Activated CD8-positive, alpha-beta T cell treated with anti-CD3 and anti-CD28 coated beads for 36 hours (primary cell): ENCODE data around the gene SRRM2. TPM values are rescaled to one million over a fixed set of nuclear protein-coding genes. Genes with fewer than 3 reads are reported as not detected.

Experiments used
- ATAC-seq: fragments of 200-7000 bp; cut with Tn5 transposase; one replicate; pipeline ENCODE4 v1.10.0; 2021; ENCODE audit warnings: mild to moderate bottlenecking, moderate library complexity
- CTCF ChIA-PET: fragments of 350-600 bp; sonication (Branson Sonifier 250); formaldehyde crosslinking; loops from one replicate; lab custom pipeline; 2021; ENCODE audit warnings: antibody characterized with exemption; lab: Charles Lee
- POLR2A ChIA-PET: fragments of 350-600 bp; sonication (Branson Sonifier 250); formaldehyde crosslinking; loops from one replicate; lab custom pipeline; 2021; ENCODE audit warnings: antibody characterized with exemption; lab: Charles Lee
- DNase-seq: peaks from one replicate; pipeline ENCODE4 v3.0.0-alpha.2; 2020
- H3K27ac Mint-ChIP-seq: one replicate; pipeline ENCODE4 v1.8.0; 2021; ENCODE audit warnings: mild to moderate bottlenecking, mixed read lengths
- H3K27me3 Mint-ChIP-seq: one replicate; pipeline ENCODE4 v1.8.0; 2021; ENCODE audit warnings: mixed read lengths
- H3K36me3 Mint-ChIP-seq: one replicate; pipeline ENCODE4 v1.8.0; 2021; ENCODE audit warnings: low read depth, mixed read lengths
- H3K4me1 Mint-ChIP-seq: one replicate; pipeline ENCODE4 v1.8.0; 2021; ENCODE audit warnings: low read depth, mixed read lengths
- H3K4me3 Mint-ChIP-seq: one replicate; pipeline ENCODE4 v1.8.0; 2021; ENCODE audit warnings: mild to moderate bottlenecking, moderate library complexity, mixed read lengths
- H3K9me3 Mint-ChIP-seq: one replicate; pipeline ENCODE4 v1.8.0; 2021; ENCODE audit warnings: mixed read lengths
- intact Hi-C: fragments of 100-400 bp; cut with micrococcal nuclease; formaldehyde crosslinking; loops from one replicate; pipeline ENCODE4 v1.10.0; 2022
- total RNA-seq, 2 experiments: library from RNA; stranded (reverse); gene quantifications; one replicate each; pipeline ENCODE4 v1.2.3, GENCODE V29; 2021
- TF ChIP-seq, protein P1 (sequence below): fragments of 200-600 bp; IDR thresholded peaks from one replicate; pipeline ENCODE4 v1.8.0; 2022; ENCODE audit warnings: antibody characterized with exemption, mild to moderate bottlenecking

SRRM2 gene
- total RNA-seq, 2 experiments from 2014 or later: 518 to 561 TPM

DNA sequence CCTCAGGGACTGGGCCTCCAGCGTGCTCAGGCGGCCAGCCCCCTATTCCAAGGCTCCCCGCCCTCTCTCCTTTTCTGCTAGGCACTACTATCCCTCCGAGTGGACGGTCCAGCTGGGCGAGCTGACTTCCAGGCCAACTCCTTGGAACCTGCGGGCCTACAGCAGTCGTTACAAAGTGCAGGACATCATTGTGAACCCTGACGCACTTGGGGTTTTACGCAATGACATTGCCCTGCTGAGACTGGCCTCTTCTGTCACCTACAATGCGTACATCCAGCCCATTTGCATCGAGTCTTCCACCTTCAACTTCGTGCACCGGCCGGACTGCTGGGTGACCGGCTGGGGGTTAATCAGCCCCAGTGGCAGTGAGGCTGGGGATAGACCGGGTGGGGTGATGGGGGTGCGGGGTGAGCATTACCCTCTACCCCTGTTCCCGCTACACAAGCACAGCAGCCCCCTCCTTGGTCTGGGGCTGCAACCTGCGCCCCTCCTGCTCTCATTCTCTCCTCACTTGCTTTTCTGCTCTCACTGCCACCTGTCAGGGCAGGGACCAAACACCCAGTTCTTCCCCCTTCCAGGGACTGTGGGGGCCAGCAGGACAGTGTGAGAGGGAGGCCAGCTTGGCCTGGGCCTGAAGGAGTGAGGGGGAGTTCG lies 46.9 kb downstream of the SRRM2 start:
- Mint-ChIP-seq H3K9me3 (peaks cover 7% of the 10 kb centered on the region), H3K4me1 (no peaks in the 10 kb centered on the region), H3K27ac (no peak overlapping the region), H3K36me3 (no peaks in the 10 kb centered on the region), H3K27me3 (peaks cover 4% of the 10 kb centered on the region), H3K4me3 (no peak overlapping the region)
- intact Hi-C loops: no loop called here
- ATAC-seq (no peak), DNase-seq (no peak)
- ChIA-PET CTCF (no interaction called here), POLR2A (no interaction called here)
- TF ChIP-seq, protein P1, sequence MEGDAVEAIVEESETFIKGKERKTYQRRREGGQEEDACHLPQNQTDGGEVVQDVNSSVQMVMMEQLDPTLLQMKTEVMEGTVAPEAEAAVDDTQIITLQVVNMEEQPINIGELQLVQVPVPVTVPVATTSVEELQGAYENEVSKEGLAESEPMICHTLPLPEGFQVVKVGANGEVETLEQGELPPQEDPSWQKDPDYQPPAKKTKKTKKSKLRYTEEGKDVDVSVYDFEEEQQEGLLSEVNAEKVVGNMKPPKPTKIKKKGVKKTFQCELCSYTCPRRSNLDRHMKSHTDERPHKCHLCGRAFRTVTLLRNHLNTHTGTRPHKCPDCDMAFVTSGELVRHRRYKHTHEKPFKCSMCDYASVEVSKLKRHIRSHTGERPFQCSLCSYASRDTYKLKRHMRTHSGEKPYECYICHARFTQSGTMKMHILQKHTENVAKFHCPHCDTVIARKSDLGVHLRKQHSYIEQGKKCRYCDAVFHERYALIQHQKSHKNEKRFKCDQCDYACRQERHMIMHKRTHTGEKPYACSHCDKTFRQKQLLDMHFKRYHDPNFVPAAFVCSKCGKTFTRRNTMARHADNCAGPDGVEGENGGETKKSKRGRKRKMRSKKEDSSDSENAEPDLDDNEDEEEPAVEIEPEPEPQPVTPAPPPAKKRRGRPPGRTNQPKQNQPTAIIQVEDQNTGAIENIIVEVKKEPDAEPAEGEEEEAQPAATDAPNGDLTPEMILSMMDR: no peak

DNA sequence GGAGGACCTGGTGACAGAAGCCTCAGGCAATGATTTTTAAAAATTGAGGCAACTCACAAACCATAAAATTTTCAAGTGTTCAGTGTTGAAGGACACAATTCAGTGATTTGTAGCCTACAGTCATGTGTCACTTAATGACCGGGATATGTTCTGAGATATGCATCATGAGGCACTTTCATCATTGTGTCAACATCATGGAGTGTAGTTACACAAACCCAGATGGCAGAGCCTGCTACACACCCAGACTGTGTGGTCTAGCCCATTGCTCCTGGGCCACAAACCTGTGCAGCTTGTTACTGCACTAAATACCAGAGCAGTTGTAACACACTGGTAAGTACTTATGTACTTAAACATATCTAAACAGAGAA lies 47.4 kb downstream of the SRRM2 start:
- POLR2A ChIA-PET: interaction anchor here (0.8 to 1.2 kb wide), 2 partner anchors 17 to 48 kb away, joined by 3 read pairs; partner anchors contain the start of gene PRSS21
- DNase-seq: no peak
- TF ChIP-seq, protein P1: no peak
- intact Hi-C loops: no loop called here
- no peak for ATAC-seq
- Mint-ChIP-seq H3K36me3 (no peaks in the 10 kb centered on the region), H3K9me3 (peaks cover 7% of the 10 kb centered on the region), H3K4me1 (no peaks in the 10 kb centered on the region), H3K27me3 (no peaks in the 10 kb centered on the region), H3K4me3 (no peak overlapping the region), H3K27ac (no peak overlapping the region)
- CTCF ChIA-PET: interaction anchor here (1.5 to 1.6 kb wide), 2 partner anchors 8 to 127 kb away, joined by 4 to 6 read pairs; no protein-coding TSS in a partner anchor

DNA sequence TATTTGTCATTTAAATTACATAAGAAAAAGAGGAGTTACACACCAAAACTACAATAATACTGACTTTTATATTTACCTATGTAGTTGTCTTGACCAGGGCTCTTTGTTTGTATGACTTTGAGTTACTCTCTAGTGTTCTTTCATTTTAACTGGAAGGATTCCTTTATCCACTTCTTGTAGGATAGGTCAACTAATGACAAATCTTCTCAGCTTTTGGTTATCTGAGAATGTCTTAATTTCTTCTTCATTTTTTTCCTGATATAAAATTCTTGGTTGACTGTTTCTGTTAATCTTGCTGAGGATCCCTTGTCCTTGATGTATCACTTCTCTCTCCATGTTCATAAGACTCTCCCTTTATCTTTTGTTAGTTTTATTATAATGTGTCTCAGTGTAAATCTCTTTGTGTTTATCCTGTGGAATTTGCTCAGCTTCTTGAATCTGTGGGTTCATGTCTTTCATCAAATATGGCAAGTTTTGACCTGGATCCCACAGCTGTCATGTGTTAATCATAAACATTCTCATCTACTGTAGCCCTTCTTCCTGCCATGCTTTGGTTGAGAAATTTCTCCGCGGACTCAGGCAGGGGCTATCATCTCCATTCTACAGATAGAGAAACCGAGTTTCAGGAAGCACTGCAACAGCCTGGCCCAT lies 51.2 kb downstream of the SRRM2 start:
- H3K4me3 Mint-ChIP-seq: no peak overlapping the region
- ATAC-seq: no peak
- POLR2A ChIA-PET: no interaction called here
- no peak for DNase-seq
- H3K27ac Mint-ChIP-seq: no peak overlapping the region
- peaks cover 2% of the 10 kb centered on the region for H3K27me3 Mint-ChIP-seq
- CTCF ChIA-PET: no interaction called here
- intact Hi-C loops: no loop called here
- TF ChIP-seq, protein P1: no peak
- peaks cover 7% of the 10 kb centered on the region for H3K9me3 Mint-ChIP-seq
- no peaks in the 10 kb centered on the region for H3K4me1 Mint-ChIP-seq
- H3K36me3 Mint-ChIP-seq: no peaks in the 10 kb centered on the region

DNA sequence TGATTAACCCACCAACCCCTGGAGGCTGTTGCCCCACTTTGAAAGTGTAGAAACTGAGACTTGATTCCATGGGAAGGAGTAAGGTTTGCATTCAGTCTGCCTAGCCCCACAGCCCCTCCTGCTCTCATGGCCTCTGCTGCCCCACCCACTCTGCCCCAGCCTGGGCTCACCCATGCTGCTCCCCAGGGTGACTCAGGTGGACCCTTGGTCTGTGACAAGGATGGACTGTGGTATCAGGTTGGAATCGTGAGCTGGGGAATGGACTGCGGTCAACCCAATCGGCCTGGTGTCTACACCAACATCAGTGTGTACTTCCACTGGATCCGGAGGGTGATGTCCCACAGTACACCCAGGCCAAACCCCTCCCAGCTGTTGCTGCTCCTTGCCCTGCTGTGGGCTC lies 52.3 kb downstream of the SRRM2 start:
- Mint-ChIP-seq H3K27me3 (peaks cover 2% of the 10 kb centered on the region), H3K4me3 (no peak overlapping the region), H3K9me3 (peaks cover 7% of the 10 kb centered on the region), H3K4me1 (no peaks in the 10 kb centered on the region), H3K27ac (no peak overlapping the region), H3K36me3 (no peaks in the 10 kb centered on the region)
- ChIA-PET POLR2A (no interaction called here), CTCF (no interaction called here)
- DNase-seq: no peak
- no peak for ATAC-seq
- intact Hi-C loops: no loop called here
- TF ChIP-seq, protein P1: no peak

DNA sequence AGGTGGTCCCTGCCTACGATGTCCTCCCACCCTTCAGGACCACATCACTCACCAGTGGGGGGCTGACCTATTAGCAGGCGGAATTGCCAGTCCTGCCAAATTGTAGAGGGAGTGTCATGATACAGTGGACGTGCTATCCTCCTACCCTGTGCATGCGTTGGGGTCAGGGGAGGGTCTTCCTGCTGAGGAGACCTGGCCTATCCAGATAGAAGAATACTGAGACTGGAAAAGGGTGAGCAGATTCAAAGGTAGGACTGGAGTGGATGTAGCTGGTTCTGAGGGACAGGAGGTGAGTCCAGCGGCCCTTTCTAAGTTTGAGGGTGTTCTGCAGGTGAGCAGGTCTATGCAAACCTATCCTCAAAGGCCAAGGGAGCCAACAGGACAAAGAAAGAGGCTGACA lies 53.8 kb downstream of the SRRM2 start:
- POLR2A ChIA-PET: no interaction called here
- DNase-seq: no peak

More for the DNA sequence above, 53.8 kb downstream of the SRRM2 start:
- no peak for ATAC-seq
- H3K4me1 Mint-ChIP-seq: no peaks in the 10 kb centered on the region
- H3K36me3 Mint-ChIP-seq: no peaks in the 10 kb centered on the region
- intact Hi-C loops: no loop called here
- TF ChIP-seq, protein P1: no peak
- H3K27ac Mint-ChIP-seq: no peak overlapping the region
- peaks cover 8% of the 10 kb centered on the region for H3K27me3 Mint-ChIP-seq
- H3K4me3 Mint-ChIP-seq: no peak overlapping the region
- CTCF ChIA-PET: no interaction called here
- peaks cover 7% of the 10 kb centered on the region for H3K9me3 Mint-ChIP-seq
